DMS 273 (cell line): ENCODE results near the gene KRT3.

Experiments
- DNase-seq: peaks from one replicate; lab custom pipeline; 2025; ENCODE audit not compliant: unreplicated experiment; lab: John Stamatoyannopoulos, UW

KRT3 gene

GRCh38 chr12:52740584-52740983 is 55.3 kb downstream of the KRT3 start:
- peak; percentile 68 for DNase-seq

DNA sequence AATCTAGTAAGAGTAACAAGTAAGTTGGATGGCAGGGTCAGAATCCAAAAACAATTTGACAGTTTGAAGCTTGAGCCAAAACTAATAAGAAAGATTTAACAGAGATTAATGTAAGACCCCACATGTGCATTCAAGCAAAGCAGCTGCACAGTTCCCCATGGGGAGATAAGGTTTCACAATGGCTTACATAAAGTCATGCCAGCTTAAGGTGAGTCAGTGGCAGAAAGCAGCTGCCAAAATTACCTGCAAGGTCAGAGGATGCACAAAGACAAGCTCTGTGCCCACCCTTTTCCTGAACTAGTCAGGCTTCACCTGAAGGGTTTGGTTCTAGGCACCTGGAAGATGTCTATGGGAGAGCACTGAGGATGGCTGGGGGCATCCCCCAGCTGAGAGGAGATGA is 56.0 kb downstream of the KRT3 start:
- peak; percentile 23 for DNase-seq
